ENCODE data around the gene CYS1. TPM values are rescaled to one million over a fixed set of nuclear protein-coding genes. Genes with fewer than 3 reads are reported as not detected.
"Not testable (repeated sequence)": the region's sequence is repeated elsewhere in the genome, so short reads cannot be mapped to it uniquely, and the experiment has no call there.

The CYS1 gene
- total RNA-seq, 1 donor from 2014 or later, result 1.3 TPM

GRCh38 chr2:10091889-10092244 is 11.7 kb upstream of the CYS1 start:
- not testable (repeated sequence) for DNase-seq

DNA sequence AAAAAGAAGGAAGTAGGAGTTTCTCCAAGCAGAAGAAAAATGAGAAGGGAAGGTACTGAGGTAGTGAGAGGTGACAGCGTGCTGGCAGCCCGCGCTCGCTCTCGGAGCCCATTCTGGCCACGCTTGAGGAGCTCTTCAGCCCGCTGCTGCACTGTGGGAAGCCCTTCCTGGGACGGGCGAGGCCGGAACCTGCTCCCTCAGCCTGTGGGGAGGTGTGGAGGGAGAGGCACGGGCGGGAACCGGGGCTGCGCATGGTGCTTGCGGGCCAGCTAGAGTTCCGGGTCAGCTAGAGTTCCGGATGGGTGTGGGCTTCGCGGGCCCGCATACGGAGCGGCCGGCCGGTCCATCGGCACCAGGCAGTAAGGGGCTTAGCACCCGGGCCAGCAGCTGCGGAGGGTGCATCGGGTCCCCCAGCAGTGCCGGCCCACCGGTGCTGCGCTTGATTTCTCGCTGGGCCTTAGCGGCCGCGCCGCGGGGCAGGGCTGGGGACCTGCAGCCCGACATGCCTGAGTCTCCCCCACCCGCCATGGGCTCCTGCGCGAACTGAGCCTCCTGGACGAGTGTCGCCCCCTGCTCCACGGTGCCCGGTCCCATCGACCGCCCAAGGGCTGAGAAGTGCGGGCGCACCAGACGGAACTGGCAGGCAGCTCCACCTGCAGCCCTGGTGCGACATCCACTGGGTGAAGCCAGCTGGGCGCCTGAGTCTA is 11.1 kb upstream of the CYS1 start:
- DNase-seq, result no peak

DNA sequence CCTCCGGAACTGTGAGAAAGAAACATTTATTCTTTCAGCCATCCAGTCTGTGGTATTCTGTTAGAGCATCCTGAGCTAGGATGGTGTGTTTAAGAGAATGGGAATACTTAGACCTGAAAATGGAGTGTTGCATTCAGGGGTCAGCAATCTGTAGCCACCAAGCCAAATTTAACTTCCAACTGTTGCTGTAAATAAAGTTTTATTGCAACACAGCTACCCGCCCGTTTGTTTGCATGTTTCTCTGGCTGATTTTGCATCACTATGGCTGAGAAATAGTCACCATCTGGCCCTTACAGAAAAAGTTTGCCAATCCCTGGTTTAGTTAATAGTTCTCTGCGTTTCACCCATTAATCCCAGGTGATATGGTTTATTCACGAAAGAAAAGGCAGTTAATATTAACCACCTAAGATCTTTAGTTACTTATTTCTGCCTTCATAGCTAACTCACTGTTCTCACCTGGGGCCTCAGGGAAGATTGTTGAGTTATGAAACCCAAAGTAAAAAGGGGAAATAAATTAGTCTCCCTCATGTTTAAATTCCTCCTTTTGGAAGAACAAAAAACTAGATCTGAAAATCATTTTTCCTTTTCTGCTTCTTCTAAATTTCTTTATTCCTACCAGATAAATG is 9.5 kb upstream of the CYS1 start:
- no peak for DNase-seq

DNA sequence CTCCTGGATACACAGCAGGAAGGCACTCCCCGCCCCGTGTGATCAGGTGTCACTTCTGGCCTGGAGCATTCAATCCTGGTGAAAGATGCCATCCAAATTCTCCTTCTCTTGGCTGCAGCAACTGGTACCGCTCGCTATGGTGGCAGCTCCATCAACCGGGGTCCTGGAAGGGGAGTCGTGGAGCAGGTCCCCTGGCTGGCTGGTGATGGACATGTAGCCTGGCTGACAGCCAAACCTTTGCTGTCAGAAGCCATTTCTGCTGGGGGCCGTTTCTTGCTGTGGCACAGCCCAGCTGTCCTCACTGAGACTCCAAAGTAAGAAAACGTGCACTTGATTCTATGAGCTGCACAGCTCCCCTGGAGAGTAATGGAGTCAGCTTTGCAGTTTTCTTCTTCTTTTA is 7.1 kb upstream of the CYS1 start:
- no peak for DNase-seq

GRCh38 chr2:10086950-10087349 is 6.7 kb upstream of the CYS1 start:
- DNase-seq, result no peak

GRCh38 chr2:10085668-10086059 is 5.5 kb upstream of the CYS1 start:
- no peak for DNase-seq

- DNase-seq, result no peak
Observed at GRCh38 chr2:10085043-10085667, 4.9 kb upstream of the CYS1 start.

GRCh38 chr2:10084223-10084865 is 4.1 kb upstream of the CYS1 start:
- no peak for DNase-seq

DNA sequence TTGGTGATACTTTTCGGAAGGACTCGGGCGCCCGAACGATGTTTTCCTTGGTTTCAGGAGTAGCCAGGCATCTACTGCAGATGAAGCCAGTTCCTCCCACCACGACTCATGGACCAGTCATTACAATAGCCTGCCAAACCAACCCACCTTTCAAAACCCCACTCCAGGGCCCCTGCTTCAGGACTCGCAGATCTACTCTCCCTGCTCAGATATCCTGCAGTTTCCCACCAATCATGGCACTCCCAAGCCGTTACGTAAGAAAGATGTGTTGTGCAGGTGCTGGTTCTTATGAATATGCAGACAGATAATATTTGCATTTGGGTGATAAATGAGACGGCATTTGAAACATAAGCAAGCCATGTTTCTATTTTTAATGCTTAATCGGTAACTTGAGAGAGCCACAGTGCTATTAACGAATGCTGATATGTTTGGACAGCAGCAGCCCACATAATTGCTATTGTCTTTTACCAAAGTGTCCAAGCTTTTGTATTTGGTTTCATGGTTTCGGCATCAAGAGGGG is 3.5 kb upstream of the CYS1 start:
- no peak for DNase-seq

DNA sequence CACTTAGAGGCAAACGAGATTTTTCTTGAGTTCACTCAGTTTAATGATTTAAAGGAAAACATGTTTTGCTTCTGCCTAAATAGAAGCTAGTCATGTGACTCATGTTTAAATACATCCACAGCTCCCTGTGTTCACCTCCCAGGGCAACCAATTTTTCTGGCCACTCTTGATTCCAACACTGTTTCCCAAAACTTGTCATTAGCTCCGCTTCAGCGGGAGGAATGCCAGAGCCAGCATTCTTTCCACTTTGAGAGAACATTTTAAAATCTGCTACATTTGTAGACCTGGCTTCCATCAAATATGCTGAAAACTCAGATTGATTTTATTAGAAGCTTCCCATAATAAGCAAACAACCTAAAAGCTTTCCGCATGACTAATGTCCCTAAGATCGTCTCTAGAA is 2.8 kb upstream of the CYS1 start:
- no peak for DNase-seq

- DNase-seq, result no peak
Observed at GRCh38 chr2:10080536-10081304, 509 bp upstream of the CYS1 start.

DNA sequence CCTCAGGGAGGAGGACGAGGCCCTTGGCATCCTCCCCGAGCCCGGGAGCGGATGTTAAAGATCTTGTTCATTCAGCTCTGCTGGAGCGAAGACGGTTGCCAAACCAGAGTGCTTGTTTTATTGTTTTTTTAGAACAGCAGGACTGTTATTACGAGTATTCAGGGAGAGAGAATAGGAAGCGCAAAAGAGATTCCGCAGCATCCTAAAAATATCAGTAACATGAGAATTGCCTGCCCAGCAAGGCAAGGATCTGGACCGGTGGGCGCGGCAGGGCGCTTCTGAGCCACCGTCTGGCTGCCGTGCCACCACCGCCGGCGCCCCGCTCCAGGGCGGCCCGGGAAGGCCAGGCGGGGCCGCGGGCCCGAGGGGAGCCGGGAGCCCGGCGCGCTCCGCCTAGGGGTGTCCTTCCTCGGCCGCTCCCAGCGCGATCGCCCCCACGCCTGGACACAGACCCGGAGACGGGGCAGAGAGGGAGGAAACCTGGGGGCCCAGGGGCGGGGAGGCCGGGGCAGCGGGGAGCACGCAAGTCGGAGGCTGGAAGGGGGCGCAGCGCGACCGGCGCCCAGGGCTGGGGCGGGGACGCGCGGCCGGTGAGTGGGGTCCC is 843 bp downstream of the CYS1 start:
- DNase-seq, result peak; percentile 44

GRCh38 chr2:10078704-10079265 is 1.4 kb downstream of the CYS1 start:
- no peak for DNase-seq

GRCh38 chr2:10078001-10078400 is 2.2 kb downstream of the CYS1 start:
- DNase-seq, result no peak

DNA sequence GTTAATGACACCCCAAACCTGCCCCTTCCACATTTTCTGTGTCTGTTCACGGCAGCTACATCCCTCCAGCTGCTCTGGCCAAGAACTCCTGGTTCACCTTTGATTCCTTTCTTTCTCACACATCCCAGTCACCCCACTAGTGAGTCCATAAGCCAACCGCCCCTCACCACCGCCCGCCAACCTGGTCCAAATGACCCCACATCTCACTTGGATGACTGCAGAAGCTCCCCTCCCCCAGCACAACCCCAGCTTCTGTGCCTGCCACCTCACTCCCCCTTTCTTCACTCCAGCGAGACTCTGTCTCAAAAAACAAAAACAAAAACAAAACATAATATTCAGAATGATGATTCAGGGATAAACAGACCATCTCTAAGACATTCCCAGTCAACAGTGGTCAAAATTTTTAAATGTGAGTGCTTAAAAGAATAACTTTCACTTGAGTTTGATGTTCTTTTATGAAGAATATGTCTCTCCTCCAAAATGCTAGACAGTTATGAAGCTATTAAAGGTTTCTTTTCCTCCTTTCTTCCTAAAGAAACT is 3.2 kb downstream of the CYS1 start:
- DNase-seq, result no peak

DNA sequence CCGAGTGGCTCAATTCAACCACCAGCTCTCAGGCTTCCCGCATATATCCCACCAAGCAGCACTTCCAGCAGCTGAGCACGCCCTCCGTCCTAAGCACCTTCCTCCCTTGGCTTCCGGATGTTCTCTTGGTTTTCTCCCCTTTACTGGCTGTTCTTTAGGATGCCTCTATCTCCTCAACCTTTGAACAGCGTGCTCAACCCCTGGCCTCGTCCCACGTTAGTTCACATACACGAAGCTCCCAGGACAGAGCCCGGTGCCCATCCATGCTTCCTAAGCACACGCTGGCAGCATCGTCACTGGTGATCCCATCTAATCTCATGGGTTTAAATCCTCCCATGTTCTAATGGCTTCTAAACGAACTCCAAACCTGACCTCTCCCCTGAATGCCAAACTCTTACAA is 3.7 kb downstream of the CYS1 start:
- DNase-seq, result no peak

DNA sequence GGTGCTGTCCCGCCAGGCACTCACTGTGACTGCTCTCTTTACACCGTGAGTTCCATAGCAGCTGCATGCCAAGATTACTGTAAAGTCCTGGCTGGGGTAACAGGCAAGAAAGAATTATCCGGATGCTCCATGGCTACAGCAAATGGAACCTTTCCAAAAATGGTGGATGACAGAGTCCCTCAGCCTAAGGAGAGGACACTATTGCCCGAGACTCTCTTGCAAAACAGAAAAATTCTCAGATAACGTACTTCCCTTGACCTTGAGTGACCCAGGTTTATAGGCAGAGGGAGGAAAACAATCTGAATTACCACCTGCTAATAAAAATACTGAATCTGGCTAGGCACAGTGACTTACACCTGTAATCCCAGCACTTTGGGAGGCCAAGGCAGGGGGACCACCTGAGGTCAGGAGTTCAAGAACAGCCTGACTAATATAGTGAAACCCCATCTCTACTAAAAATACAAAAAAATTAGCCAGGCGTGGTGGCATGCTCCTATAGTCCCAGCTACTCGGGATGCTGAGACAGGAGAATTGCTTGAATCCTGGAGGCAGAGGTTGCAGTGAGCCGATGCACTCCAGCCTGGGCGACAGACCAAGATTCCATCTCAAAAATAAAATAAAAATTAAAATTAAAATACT is 4.5 kb downstream of the CYS1 start:
- no peak for DNase-seq

DNA sequence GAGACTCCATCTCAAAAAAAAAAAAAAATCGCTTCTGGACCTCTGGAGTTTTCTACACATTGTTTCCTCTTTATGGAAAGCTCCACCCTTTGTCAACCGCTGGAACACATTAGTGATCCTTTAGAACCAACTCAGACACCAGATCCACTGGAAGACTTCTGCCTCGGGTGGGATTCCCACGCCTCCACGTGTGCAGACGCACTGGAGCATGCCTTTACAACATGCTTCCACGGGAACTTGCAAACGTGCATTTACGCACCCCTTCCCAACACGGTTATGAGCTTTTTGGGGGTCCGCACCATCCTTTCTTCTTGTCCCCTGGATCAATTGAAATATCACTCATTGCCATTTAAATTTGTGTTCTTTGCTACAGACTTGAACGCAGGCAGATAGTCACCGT is 5.1 kb downstream of the CYS1 start:
- DNase-seq, result no peak

GRCh38 chr2:10073706-10074105 is 6.5 kb downstream of the CYS1 start:
- no peak for DNase-seq

DNA sequence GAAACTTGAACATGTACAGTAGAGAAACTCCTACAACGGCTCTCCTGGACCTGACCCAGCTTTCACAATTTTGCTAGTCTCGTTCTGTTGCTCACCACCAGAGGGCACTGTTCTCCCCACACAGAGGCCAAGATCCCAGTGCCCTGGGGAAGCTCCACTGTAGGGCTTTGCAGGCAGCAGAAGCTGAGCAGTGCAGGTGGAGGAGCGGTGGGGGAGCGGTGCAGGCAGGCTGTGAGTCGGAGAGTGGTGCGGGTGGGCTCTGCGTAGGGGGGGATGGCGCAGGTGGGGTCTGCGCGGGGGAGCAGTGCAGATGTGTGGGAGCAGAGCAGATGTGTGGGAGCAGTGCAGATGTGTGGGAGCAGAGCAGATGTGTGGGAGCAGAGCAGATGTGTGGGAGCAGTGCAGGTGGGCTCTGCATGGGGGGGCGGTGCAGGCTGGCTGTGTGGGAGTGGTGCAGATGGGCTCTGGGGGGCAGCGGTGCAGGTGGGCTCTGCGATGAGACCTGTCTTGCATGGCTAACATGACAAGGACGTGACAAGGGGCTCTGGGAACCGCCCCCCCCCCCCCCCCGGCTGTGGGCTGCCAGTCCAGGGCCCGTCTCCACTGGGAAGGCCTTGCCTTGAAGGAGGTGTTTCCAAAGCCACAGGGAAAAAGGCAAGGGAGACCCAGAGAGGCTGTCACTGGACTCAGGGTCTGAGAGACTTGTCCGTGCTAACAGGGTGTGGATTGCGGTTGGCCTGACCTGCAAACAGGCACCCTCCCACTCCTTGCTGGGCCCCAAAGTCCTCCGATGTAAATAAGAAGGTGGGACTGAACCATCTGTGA is 7.3 kb downstream of the CYS1 start:
- DNase-seq, result peak; percentile 78
